ENCODE data around the gene NCAM1.

DNA sequence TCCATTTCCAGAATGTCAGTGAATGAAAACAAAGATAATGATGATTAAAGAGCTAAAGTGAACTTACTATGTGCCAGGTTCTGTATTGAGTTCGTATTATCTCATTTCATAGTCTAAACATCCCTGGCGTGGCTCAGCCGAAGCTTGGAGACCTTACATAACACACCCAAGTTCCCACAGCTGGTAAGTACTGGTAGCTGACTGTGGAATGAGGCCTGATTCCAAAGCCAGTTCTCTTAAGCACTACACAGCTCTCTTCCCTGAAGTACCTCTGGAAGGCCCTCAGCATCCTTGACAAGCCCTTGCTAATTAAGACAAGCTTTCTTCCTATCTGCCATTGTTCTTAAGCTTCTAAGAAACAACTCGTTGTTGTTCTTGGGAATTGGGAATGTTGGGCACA lies 28.6 kb upstream of the NCAM1 start:
- TF ChIP-seq RAD21 (IDR thresholded peaks at IDR 0.05; ENCODE audit: low read depth): no peak
- no peak for TF ChIP-seq EP300 (IDR thresholded peaks at IDR 0.05; ENCODE audit: borderline replicate concordance)
- no peak for TF ChIP-seq TEAD4 (IDR thresholded peaks at IDR 0.05)
- TF ChIP-seq TAF1 (IDR thresholded peaks at IDR 0.05; ENCODE audit: low read depth): no peak
- TF ChIP-seq YY1 (IDR thresholded peaks at IDR 0.05; ENCODE audit: low read depth): no peak
- no peak for TF ChIP-seq NFIC (IDR thresholded peaks at IDR 0.05)
- TF ChIP-seq, protein P1, sequence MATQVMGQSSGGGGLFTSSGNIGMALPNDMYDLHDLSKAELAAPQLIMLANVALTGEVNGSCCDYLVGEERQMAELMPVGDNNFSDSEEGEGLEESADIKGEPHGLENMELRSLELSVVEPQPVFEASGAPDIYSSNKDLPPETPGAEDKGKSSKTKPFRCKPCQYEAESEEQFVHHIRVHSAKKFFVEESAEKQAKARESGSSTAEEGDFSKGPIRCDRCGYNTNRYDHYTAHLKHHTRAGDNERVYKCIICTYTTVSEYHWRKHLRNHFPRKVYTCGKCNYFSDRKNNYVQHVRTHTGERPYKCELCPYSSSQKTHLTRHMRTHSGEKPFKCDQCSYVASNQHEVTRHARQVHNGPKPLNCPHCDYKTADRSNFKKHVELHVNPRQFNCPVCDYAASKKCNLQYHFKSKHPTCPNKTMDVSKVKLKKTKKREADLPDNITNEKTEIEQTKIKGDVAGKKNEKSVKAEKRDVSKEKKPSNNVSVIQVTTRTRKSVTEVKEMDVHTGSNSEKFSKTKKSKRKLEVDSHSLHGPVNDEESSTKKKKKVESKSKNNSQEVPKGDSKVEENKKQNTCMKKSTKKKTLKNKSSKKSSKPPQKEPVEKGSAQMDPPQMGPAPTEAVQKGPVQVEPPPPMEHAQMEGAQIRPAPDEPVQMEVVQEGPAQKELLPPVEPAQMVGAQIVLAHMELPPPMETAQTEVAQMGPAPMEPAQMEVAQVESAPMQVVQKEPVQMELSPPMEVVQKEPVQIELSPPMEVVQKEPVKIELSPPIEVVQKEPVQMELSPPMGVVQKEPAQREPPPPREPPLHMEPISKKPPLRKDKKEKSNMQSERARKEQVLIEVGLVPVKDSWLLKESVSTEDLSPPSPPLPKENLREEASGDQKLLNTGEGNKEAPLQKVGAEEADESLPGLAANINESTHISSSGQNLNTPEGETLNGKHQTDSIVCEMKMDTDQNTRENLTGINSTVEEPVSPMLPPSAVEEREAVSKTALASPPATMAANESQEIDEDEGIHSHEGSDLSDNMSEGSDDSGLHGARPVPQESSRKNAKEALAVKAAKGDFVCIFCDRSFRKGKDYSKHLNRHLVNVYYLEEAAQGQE (IDR thresholded peaks at IDR 0.05; ENCODE audit: low read depth): no peak
- no peak for TF ChIP-seq FOXM1 (IDR thresholded peaks at IDR 0.05; ENCODE audit: borderline replicate concordance, low read depth)

Data from Ishikawa (cell line).